LNCaP clone FGC (cell line): ENCODE data around the gene PTPRE.

Source experiments
- DNase-seq: peaks from one replicate; pipeline ENCODE4 v3.0.0-alpha.2; 2011; ENCODE audit warnings: low read depth
- H3K4me3 ChIP-seq: 2 replicates; pipeline ENCODE4 v1.5.1; 2011; ENCODE audit warnings: mild to moderate bottlenecking, low read depth, low read length, control low read depth
- CTCF ChIP-seq: IDR thresholded peaks from 2 replicates; pipeline ENCODE4 v1.5.1; 2012; ENCODE audit warnings: mild to moderate bottlenecking; ENCODE audit not compliant: control insufficient read depth, insufficient read depth; ENCODE audit errors: extremely low read depth

Gene PTPRE

GRCh38 chr10:127963136-127963535 is 56.2 kb downstream of the PTPRE start:
- no peak overlapping the region for H3K4me3 ChIP-seq
- no peak for DNase-seq
- TF ChIP-seq CTCF, result no peak

GRCh38 chr10:127964621-127965020 is 57.7 kb downstream of the PTPRE start:
- no peak overlapping the region for H3K4me3 ChIP-seq
- TF ChIP-seq CTCF, result no peak
- DNase-seq, result no peak

- TF ChIP-seq CTCF, result no peak
- DNase-seq, result no peak
- H3K4me3 ChIP-seq, result no peak overlapping the region
Measured at GRCh38 chr10:127966875-127967274, 60.0 kb downstream of the PTPRE start.

- no peak for TF ChIP-seq CTCF
Measured at GRCh38 chr10:127968027-127968441, 61.1 kb downstream of the PTPRE start.

GRCh38 chr10:127968659-127969058 is 61.8 kb downstream of the PTPRE start:
- H3K4me3 ChIP-seq, result no peak overlapping the region
- DNase-seq, result no peak
- TF ChIP-seq CTCF, result no peak

More at GRCh38 chr10:127968027-127968441, 61.1 kb downstream of the PTPRE start:
- DNase-seq, result peak; percentile 94
- no peak overlapping the region for H3K4me3 ChIP-seq

- no peak for TF ChIP-seq CTCF
- DNase-seq, result no peak
- H3K4me3 ChIP-seq, result no peak overlapping the region
Measured at GRCh38 chr10:127971101-127971946, 64.4 kb downstream of the PTPRE start.
